Raji (cell line): ENCODE data around the gene PCDHGB2.
"Not testable (repeated sequence)": the region's sequence is repeated elsewhere in the genome, so short reads cannot be mapped to it uniquely, and the experiment has no call there.

ENCODE experiments used
- POLR2A ChIP-seq: IDR thresholded peaks from 2 replicates; pipeline ENCODE4 v1.6.1; 2011; ENCODE audit warnings: low read depth, low read length, control low read depth; ENCODE audit not compliant: insufficient read depth

PCDHGB2 gene

GRCh38 chr5:141399555-141400258, 39.9 kb downstream of the PCDHGB2 start:
- no peak for TF ChIP-seq POLR2A

- no peak for TF ChIP-seq POLR2A
These were observed 42.9 kb downstream of the PCDHGB2 start, which contains the start of gene PCDHGA9 for GRCh38 chr5:141402553-141403243. PCDHGA9 (plus strand) TSS chr5:141402778; CDS start chr5:141402953, 175 bp downstream.

GRCh38 chr5:141403387-141403786, 43.6 kb downstream of the PCDHGB2 start:
- TF ChIP-seq POLR2A, result no peak

- not testable (repeated sequence) for TF ChIP-seq POLR2A
These were observed 48.2 kb downstream of the PCDHGB2 start, which contains the start of gene PCDHGB6 for GRCh38 chr5:141407790-141408505. PCDHGB6 (plus strand) TSS chr5:141408021; CDS start chr5:141408203, 182 bp downstream.

GRCh38 chr5:141409598-141410306, 50.0 kb downstream of the PCDHGB2 start:
- TF ChIP-seq POLR2A, result no peak

- TF ChIP-seq POLR2A, result no peak
These were observed 51.8 kb downstream of the PCDHGB2 start for GRCh38 chr5:141411575-141411974.
